ENCODE measurements around the gene SLC35F1.

The SLC35F1 gene

DNA sequence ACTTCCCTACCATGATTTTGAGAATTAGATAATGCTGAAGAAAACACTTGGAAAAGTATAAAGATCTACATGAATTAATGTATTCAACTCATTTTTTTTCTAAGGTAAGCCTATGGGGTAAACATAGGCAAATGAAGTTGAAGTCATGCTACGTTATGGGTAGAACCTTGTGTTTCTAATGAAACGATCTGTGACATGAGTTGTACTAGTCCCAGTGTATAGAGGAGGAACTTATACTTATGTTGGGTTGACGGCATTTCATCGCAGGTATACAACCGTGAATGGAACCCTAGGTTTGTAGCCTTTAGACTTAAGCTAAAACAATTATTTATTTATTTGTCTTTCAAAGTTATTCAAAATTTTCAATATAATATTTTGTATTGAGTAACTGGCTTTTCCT, 2.6 kb downstream of the SLC35F1 start:
- Histone ChIP-seq H3K36me3 (ENCODE audit: control insufficient read depth in 2 of 2, insufficient read depth in 1 of 2, low read length in 2 of 2) (no peaks in the 10 kb centered on the region), H3K9me3 (ENCODE audit: control insufficient read depth, insufficient read depth, low read depth, low read length) (no peaks in the 10 kb centered on the region), H3K4me1 (ENCODE audit: control insufficient read depth, insufficient read depth, low read length) (0 out of 2 replicates have a peak, but pooled peaks cover 2% of the 10 kb centered on the region), H3K27ac (ENCODE audit: extremely low read depth, low read depth, low read length) (no peak overlapping the region), H3K4me3 (ENCODE audit: low read depth, low read length) (no peak overlapping the region)
- CTCF ChIA-PET, result interaction anchor here (1.3 kb wide), 1 partner anchor 66 kb away, joined by 5 read pairs; no protein-coding TSS in a partner anchor
- POLR2A ChIA-PET, result no interaction called here
- TF ChIP-seq ZNF133 (tag by site-specific recombination; IDR thresholded peaks at IDR 0.05) (peak; percentile 92), ZBTB48 (tag by site-specific recombination; IDR thresholded peaks at IDR 0.05) (no peak)

DNA sequence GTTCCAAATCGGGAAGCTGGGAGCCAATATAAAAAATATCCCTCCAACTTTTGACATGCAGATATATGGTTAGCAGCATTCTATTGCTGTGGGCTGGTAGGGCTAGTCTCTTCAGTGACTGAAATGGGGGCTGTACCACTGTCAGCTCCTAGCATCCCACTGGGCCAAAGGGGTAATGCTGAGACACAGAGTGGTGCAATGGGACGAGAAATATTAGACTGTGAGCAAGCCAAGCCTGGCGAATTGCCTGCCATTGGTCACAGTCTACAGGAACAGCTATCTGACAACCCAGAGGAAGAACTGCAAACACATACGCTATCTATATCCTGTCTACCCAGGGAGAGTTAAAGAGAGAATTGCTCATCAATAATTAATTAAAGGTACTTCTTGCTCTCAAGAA, 3.5 kb downstream of the SLC35F1 start:
- Histone ChIP-seq H3K27ac (ENCODE audit: extremely low read depth, low read depth, low read length) (no peak overlapping the region), H3K9me3 (ENCODE audit: control insufficient read depth, insufficient read depth, low read depth, low read length) (no peaks in the 10 kb centered on the region), H3K4me1 (ENCODE audit: control insufficient read depth, insufficient read depth, low read length) (0 out of 2 replicates have a peak, but pooled peaks cover 2% of the 10 kb centered on the region), H3K4me3 (ENCODE audit: low read depth, low read length) (no peak overlapping the region), H3K36me3 (ENCODE audit: control insufficient read depth in 2 of 2, insufficient read depth in 1 of 2, low read length in 2 of 2) (no peaks in the 10 kb centered on the region)
- POLR2A ChIA-PET, result no interaction called here
- TF ChIP-seq, protein P1, sequence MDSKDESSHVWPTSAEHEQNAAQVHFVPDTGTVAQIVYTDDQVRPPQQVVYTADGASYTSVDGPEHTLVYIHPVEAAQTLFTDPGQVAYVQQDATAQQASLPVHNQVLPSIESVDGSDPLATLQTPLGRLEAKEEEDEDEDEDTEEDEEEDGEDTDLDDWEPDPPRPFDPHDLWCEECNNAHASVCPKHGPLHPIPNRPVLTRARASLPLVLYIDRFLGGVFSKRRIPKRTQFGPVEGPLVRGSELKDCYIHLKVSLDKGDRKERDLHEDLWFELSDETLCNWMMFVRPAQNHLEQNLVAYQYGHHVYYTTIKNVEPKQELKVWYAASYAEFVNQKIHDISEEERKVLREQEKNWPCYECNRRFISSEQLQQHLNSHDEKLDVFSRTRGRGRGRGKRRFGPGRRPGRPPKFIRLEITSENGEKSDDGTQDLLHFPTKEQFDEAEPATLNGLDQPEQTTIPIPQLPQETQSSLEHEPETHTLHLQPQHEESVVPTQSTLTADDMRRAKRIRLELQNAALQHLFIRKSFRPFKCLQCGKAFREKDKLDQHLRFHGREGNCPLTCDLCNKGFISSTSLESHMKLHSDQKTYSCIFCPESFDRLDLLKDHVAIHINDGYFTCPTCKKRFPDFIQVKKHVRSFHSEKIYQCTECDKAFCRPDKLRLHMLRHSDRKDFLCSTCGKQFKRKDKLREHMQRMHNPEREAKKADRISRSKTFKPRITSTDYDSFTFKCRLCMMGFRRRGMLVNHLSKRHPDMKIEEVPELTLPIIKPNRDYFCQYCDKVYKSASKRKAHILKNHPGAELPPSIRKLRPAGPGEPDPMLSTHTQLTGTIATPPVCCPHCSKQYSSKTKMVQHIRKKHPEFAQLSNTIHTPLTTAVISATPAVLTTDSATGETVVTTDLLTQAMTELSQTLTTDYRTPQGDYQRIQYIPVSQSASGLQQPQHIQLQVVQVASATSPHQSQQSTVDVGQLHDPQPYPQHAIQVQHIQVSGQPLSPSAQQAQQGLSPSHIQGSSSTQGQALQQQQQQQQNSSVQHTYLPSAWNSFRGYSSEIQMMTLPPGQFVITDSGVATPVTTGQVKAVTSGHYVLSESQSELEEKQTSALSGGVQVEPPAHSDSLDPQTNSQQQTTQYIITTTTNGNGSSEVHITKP (tag by site-specific recombination; IDR thresholded peaks at IDR 0.05), result no peak
- TF ChIP-seq ZFHX2 (tag by site-specific recombination; conservative IDR thresholded peaks at IDR 0.05), result no peak
- TF ChIP-seq ZNF354C (tag by site-specific recombination; IDR thresholded peaks at IDR 0.05; ENCODE audit: borderline replicate concordance, low read depth), result no peak
- TF ChIP-seq MYNN (tag by site-specific recombination; IDR thresholded peaks at IDR 0.05; ENCODE audit: borderline replicate concordance), result no peak
- no peak for TF ChIP-seq ZNF560 (tag by site-specific recombination; IDR thresholded peaks at IDR 0.05; ENCODE audit: borderline replicate concordance)
- TF ChIP-seq ZNF670 (tag by site-specific recombination; IDR thresholded peaks at IDR 0.05; ENCODE audit: low read depth), result no peak
- no peak for TF ChIP-seq ZNF48 (tag by site-specific recombination; IDR thresholded peaks at IDR 0.05)
- TF ChIP-seq ZNF544 (tag by site-specific recombination; IDR thresholded peaks at IDR 0.05), result no peak
- TF ChIP-seq REPIN1 (tag by site-specific recombination; IDR thresholded peaks at IDR 0.05; ENCODE audit: low read depth), result no peak
- no peak for TF ChIP-seq ZNF843 (tag by site-specific recombination; IDR thresholded peaks at IDR 0.05)
- no peak for TF ChIP-seq SP3 (tag by site-specific recombination; IDR thresholded peaks at IDR 0.05)
- TF ChIP-seq ZNF10 (tag by site-specific recombination; IDR thresholded peaks at IDR 0.05), result no peak
- no peak for TF ChIP-seq ZNF266 (tag by site-specific recombination; IDR thresholded peaks at IDR 0.05; ENCODE audit: low read depth)
- no peak for TF ChIP-seq ZNF585B (tag by site-specific recombination; IDR thresholded peaks at IDR 0.05)
- TF ChIP-seq KLF1 (tag by site-specific recombination; IDR thresholded peaks at IDR 0.05), result no peak
- no peak for TF ChIP-seq YY2 (tag by site-specific recombination; IDR thresholded peaks at IDR 0.05)
- no peak for TF ChIP-seq ZNF521 (tag by site-specific recombination; IDR thresholded peaks at IDR 0.05)
- TF ChIP-seq ZNF768 (tag by site-specific recombination; IDR thresholded peaks at IDR 0.05), result no peak
- TF ChIP-seq, protein P2, sequence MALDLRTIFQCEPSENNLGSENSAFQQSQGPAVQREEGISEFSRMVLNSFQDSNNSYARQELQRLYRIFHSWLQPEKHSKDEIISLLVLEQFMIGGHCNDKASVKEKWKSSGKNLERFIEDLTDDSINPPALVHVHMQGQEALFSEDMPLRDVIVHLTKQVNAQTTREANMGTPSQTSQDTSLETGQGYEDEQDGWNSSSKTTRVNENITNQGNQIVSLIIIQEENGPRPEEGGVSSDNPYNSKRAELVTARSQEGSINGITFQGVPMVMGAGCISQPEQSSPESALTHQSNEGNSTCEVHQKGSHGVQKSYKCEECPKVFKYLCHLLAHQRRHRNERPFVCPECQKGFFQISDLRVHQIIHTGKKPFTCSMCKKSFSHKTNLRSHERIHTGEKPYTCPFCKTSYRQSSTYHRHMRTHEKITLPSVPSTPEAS (tag by site-specific recombination; IDR thresholded peaks at IDR 0.05), result no peak
- TF ChIP-seq ZNF555 (tag by site-specific recombination; conservative IDR thresholded peaks at IDR 0.05), result no peak
- CTCF ChIA-PET, result interaction anchor here (0.7 kb wide), 1 partner anchor 246 kb away, joined by 6 read pairs; no protein-coding TSS in a partner anchor
